Body of pancreas (tissue), 4 donors: ENCODE data around the gene MAU2. TPM values are rescaled to one million over a fixed set of nuclear protein-coding genes. Genes with fewer than 3 reads are reported as not detected.
"Not testable (repeated sequence)": the region's sequence is repeated elsewhere in the genome, so short reads cannot be mapped to it uniquely, and the experiment has no call there.

Experiments
- ATAC-seq: fragments of 150-250 bp; one replicate; pipeline ENCODE4 v1.9.1; 2016
- DNase-seq, 4 donors: peaks; one replicate each; pipeline ENCODE4 v3.0.0-alpha.2; 2019
- H3K27ac ChIP-seq, 4 donors: fragments of 200-600 bp; sonication (generic); 1 replicate in 3 of 4; 2 replicates in 1 of 4; pipeline versions ENCODE4 v1.5.1 to v1.6.1; 2016 to 2019; ENCODE audit warnings: mild to moderate bottlenecking in 1 of 4, mixed read lengths in 1 of 4, moderate library complexity in 1 of 4
- H3K27me3 ChIP-seq, 2 donors: fragments of 200-600 bp; sonication (generic); one replicate each; pipeline ENCODE4 v1.6.0; 2016; ENCODE audit warnings: mild to moderate bottlenecking in 1 of 2
- H3K36me3 ChIP-seq, 2 donors: fragments of 200-600 bp; sonication (generic); replicated peaks in 1 of 2; 2 replicates each; pipeline ENCODE4 v1.5.1; 2016; ENCODE audit warnings: low read depth in 2 of 2; ENCODE audit not compliant: insufficient read depth in 1 of 2
- H3K4me1 ChIP-seq: fragments of 200-600 bp; sonication (generic); one replicate; pipeline ENCODE4 v1.6.0; 2016
- H3K4me3 ChIP-seq, 2 donors: fragments of 200-600 bp; sonication (generic); 1 replicate in 1 of 2; 2 replicates in 1 of 2; pipeline ENCODE4 v1.5.1; 2016 to 2019
- H3K9me3 ChIP-seq, 3 donors: fragments of 200-600 bp; sonication (generic); 1 replicate in 2 of 3; 2 replicates in 1 of 3; pipeline ENCODE4 v1.5.1; 2016
- CTCF ChIP-seq, 7 experiments: fragments of 450-650 bp in 4 of 7; fragments of 200-600 bp in 3 of 7; sonication (generic) in 3 of 7; IDR thresholded peaks; one replicate each; pipeline ENCODE4 v1.5.1; 2016 to 2019; ENCODE audit warnings: antibody characterized with exemption in 7 of 7
- POLR2A ChIP-seq, 3 donors: fragments of 450-650 bp; IDR thresholded peaks; one replicate each; pipeline ENCODE4 v1.6.1; 2016; ENCODE audit warnings: antibody characterized with exemption in 3 of 3, mild to moderate bottlenecking in 2 of 3
- WGBS, 2 donors: methylation state at CpG; one replicate each; pipeline ENCODE4 v1.1.5; 2017; 5-methylcytosine and 5-hydroxymethylcytosine counted together
- intact Hi-C: fragments of 100-400 bp; cut with DNase I; formaldehyde crosslinking; loops from one replicate; pipeline ENCODE4 v1.15.1; 2023
- total RNA-seq, 2 donors: library from RNA; depleted of rRNA; stranded (reverse); fragments of >200 nt; gene quantifications; one replicate each; pipeline ENCODE4 v1.1.0, GENCODE V29; 2016

MAU2 gene
- total RNA-seq, 2 donors from 2014 or later = 38.9 to 57.4 TPM

GRCh38 chr19:19387108-19387507 is 66.5 kb downstream of the MAU2 start:
- H3K27ac ChIP-seq = peak overlapping the region in 2 of 4 donors; percentile 76 to 80
- TF ChIP-seq CTCF (IDR thresholded peaks at IDR 0.05) (no peak), POLR2A (IDR thresholded peaks at IDR 0.05) (no peak)

GRCh38 chr19:19388568-19389555 is 68.2 kb downstream of the MAU2 start:
- no peak overlapping the region for H3K4me3 ChIP-seq
- TF ChIP-seq CTCF (IDR thresholded peaks at IDR 0.05) = no peak
- TF ChIP-seq POLR2A (IDR thresholded peaks at IDR 0.05) = no peak

More at GRCh38 chr19:19387108-19387507, 66.5 kb downstream of the MAU2 start:
- WGBS, 2 donors = 77 to 84% methylated on average over 5 of the region's 5 CpGs
- H3K4me1 ChIP-seq = peaks cover 49% of the 10 kb centered on the region
- ATAC-seq (no peak), DNase-seq (no peak)
- no peaks in the 10 kb centered on the region for H3K9me3 ChIP-seq
- intact Hi-C loops = no loop called here
- no peaks in the 10 kb centered on the region for H3K27me3 ChIP-seq
- H3K4me3 ChIP-seq = no peak overlapping the region
- H3K36me3 ChIP-seq = no peaks in the 10 kb centered on the region

GRCh38 chr19:19389683-19390082 is 69.1 kb downstream of the MAU2 start:
- peak overlapping the region in 1 of 4 donors; percentile 48 for H3K27ac ChIP-seq
- H3K9me3 ChIP-seq, H3K4me3 ChIP-seq, intact Hi-C loops, ATAC-seq, H3K36me3 ChIP-seq, DNase-seq, H3K27me3 ChIP-seq: not testable (repeated sequence)
- H3K4me1 ChIP-seq = peaks cover 38% of the 10 kb centered on the region
- 88 to 94% methylated on average over 12 of the region's 12 CpGs for WGBS, 2 donors

More at GRCh38 chr19:19388568-19389555, 68.2 kb downstream of the MAU2 start:
- Histone ChIP-seq H3K4me1 (peaks cover 46% of the 10 kb centered on the region), H3K36me3 (no peaks in the 10 kb centered on the region), H3K27ac (peak overlapping the region in 3 of 4 donors; percentile 30 to 48 (median 41)), H3K9me3 (no peaks in the 10 kb centered on the region), H3K27me3 (no peaks in the 10 kb centered on the region)
- ATAC-seq (no peak), DNase-seq (no peak)
- 46 to 50% methylated on average over 12 to 13 of the region's 13 CpGs for WGBS, 2 donors
- intact Hi-C loops = no loop called here

- H3K36me3 ChIP-seq, H3K9me3 ChIP-seq, intact Hi-C loops, ATAC-seq, H3K27ac ChIP-seq, H3K27me3 ChIP-seq, H3K4me1 ChIP-seq, H3K4me3 ChIP-seq, DNase-seq: not testable (repeated sequence)
- 82 to 95% methylated on average over 7 of the region's 7 CpGs for WGBS, 2 donors
These were observed 73.7 kb downstream of the MAU2 start for GRCh38 chr19:19394333-19394732.

- Histone ChIP-seq H3K27me3 (no peaks in the 10 kb centered on the region), H3K9me3 (no peaks in the 10 kb centered on the region), H3K27ac (peak overlapping the region in 1 of 4 donors; percentile 0), H3K36me3 (no peaks in the 10 kb centered on the region), H3K4me3 (no peak overlapping the region), H3K4me1 (peaks cover 28% of the 10 kb centered on the region)
- ATAC-seq (no peak), DNase-seq (no peak)
- no peak for TF ChIP-seq POLR2A (IDR thresholded peaks at IDR 0.05)
- intact Hi-C loops = no loop called here
- WGBS, 2 donors = 43 to 45% methylated on average over 8 to 9 of the region's 9 CpGs
These were observed 79.3 kb downstream of the MAU2 start for GRCh38 chr19:19399733-19400433.
